Neural cell (in vitro differentiated cells): ENCODE measurements around the gene RAP2A. TPM values are rescaled to one million over a fixed set of nuclear protein-coding genes. Genes with fewer than 3 reads are reported as not detected.

Experiments
- H2AFZ ChIP-seq: fragments of 200-600, 300-800 bp; sonication (generic), shearing (Covaris generic); 2 replicates; pipeline ENCODE4 v1.6.0; 2014; ENCODE audit warnings: low read depth, mild to moderate bottlenecking, antibody characterized with exemption, low read length, moderate library complexity
- H3F3A ChIP-seq: fragments of 200-600 bp; shearing (Covaris generic); 2 replicates; pipeline ENCODE4 v1.6.1; 2016; ENCODE audit warnings: mild to moderate bottlenecking, moderate library complexity, mixed read lengths, antibody characterized with exemption, low read length; ENCODE audit not compliant: insufficient read depth, poor library complexity, severe bottlenecking
- H3K27ac ChIP-seq: fragments of 200-600, 300-800 bp; sonication (generic), shearing (Covaris generic); 2 replicates; pipeline ENCODE4 v1.5.1; 2014; ENCODE audit warnings: mild to moderate bottlenecking, low read length, moderate library complexity
- H3K27me3 ChIP-seq: fragments of 300-800, 200-600 bp; sonication (generic), shearing (Covaris generic); 2 replicates; pipeline ENCODE4 v1.6.0; 2014; ENCODE audit warnings: mild to moderate bottlenecking, low read depth, low read length, moderate library complexity; ENCODE audit not compliant: insufficient read depth
- H3K36me3 ChIP-seq: fragments of 300-800, 200-600 bp; sonication (generic), shearing (Covaris generic); 2 replicates; pipeline ENCODE4 v1.5.1; 2014; ENCODE audit warnings: mild to moderate bottlenecking, antibody characterized with exemption, low read length, moderate library complexity; ENCODE audit not compliant: insufficient read depth
- H3K4me2 ChIP-seq: fragments of 300-800, 200-600 bp; sonication (generic), shearing (Covaris generic); 2 replicates; pipeline ENCODE4 v1.6.0; 2014; ENCODE audit warnings: mild to moderate bottlenecking, low read length
- H3K4me3 ChIP-seq: fragments of 300-800, 200-600 bp; sonication (generic), shearing (Covaris generic); 2 replicates; pipeline ENCODE4 v1.5.1; 2014; ENCODE audit warnings: mild to moderate bottlenecking, low read length, moderate library complexity
- H3K79me2 ChIP-seq: fragments of 200-600 bp; shearing (Covaris generic); replicated peaks from 2 replicates; pipeline ENCODE4 v1.6.0; 2014; ENCODE audit warnings: mild to moderate bottlenecking, low read length, moderate library complexity; ENCODE audit not compliant: insufficient read depth
- H3K9ac ChIP-seq: fragments of 300-800, 200-600 bp; sonication (generic), shearing (Covaris generic); 2 replicates; pipeline ENCODE4 v1.6.1; 2016; ENCODE audit warnings: mild to moderate bottlenecking, low read length, mixed read lengths
- H3K9me2 ChIP-seq: fragments of 200-600 bp; shearing (Covaris generic); 2 replicates; pipeline ENCODE4 v1.6.1; 2016; ENCODE audit warnings: mild to moderate bottlenecking, low read length, mixed read lengths; ENCODE audit not compliant: insufficient read depth
- H3K9me3 ChIP-seq: fragments of 200-600, 300-800 bp; sonication (generic), shearing (Covaris generic); 2 replicates; pipeline ENCODE4 v1.6.1; 2016; ENCODE audit warnings: mild to moderate bottlenecking, mixed run types, low read length, moderate library complexity, mixed read lengths
- H4K20me1 ChIP-seq: fragments of 200-600 bp; shearing (Covaris generic); 2 replicates; pipeline ENCODE4 v1.6.1; 2016; ENCODE audit warnings: mild to moderate bottlenecking, mixed run types; ENCODE audit not compliant: insufficient read depth
- CTCF ChIP-seq: fragments of 450-650 bp; IDR thresholded peaks from 2 replicates; pipeline ENCODE4 v1.5.1; 2014; ENCODE audit warnings: antibody characterized with exemption, mild to moderate bottlenecking, moderate library complexity; ENCODE audit not compliant: poor library complexity, severe bottlenecking
- EP300 ChIP-seq: fragments of 450-650 bp; conservative IDR thresholded peaks from 2 replicates; pipeline ENCODE4 v1.6.1; 2014; ENCODE audit warnings: antibody characterized with exemption, mild to moderate bottlenecking, moderate library complexity; ENCODE audit not compliant: poor library complexity, severe bottlenecking
- EZH2 ChIP-seq: fragments of 200-600, 300-800 bp; shearing (Covaris generic), sonication (generic); IDR thresholded peaks from 2 replicates; pipeline ENCODE4 v1.6.1; 2014; ENCODE audit warnings: antibody characterized with exemption, low read length, borderline replicate concordance, mild to moderate bottlenecking; ENCODE audit not compliant: insufficient read depth, poor library complexity, severe bottlenecking
- MXI1 ChIP-seq: fragments of 450-650 bp; conservative IDR thresholded peaks from 2 replicates; pipeline ENCODE4 v1.6.1; 2014; ENCODE audit warnings: antibody characterized with exemption, mild to moderate bottlenecking; ENCODE audit not compliant: poor library complexity, severe bottlenecking
- POLR2AphosphoS5 ChIP-seq: IDR thresholded peaks from 2 replicates; pipeline ENCODE4 v1.6.1; 2012
- RAD21 ChIP-seq: fragments of 450-650 bp; conservative IDR thresholded peaks from 2 replicates; pipeline ENCODE4 v1.6.1; 2014; ENCODE audit warnings: antibody characterized with exemption, mild to moderate bottlenecking, moderate library complexity
- REST ChIP-seq: IDR thresholded peaks from 2 replicates; pipeline ENCODE4 v1.6.1; 2012; ENCODE audit warnings: borderline replicate concordance
- SMC3 ChIP-seq: fragments of 450-650 bp; conservative IDR thresholded peaks from 2 replicates; pipeline ENCODE4 v1.6.1; 2014; ENCODE audit warnings: antibody characterized with exemption, mild to moderate bottlenecking, moderate library complexity; ENCODE audit not compliant: poor library complexity
- TAF1 ChIP-seq: IDR thresholded peaks from 2 replicates; pipeline ENCODE4 v1.6.1; 2012; ENCODE audit warnings: low read depth
- polyA plus RNA-seq: library from polyadenylated mRNA; depleted of rRNA; stranded (reverse); fragments of >200 nt; gene quantifications from 2 replicates; pipeline ENCODE4 v1.2.3, GENCODE V29; 2014

Gene RAP2A
- polyA plus RNA-seq, 1 donor from 2014 or later = 55.3 TPM

GRCh38 chr13:97408938-97409337, 25.0 kb upstream of the RAP2A start:
- TF ChIP-seq POLR2AphosphoS5 (no peak), EP300 (no peak), RAD21 (no peak), EZH2 (no peak), REST (no peak)
- no peaks in the 10 kb centered on the region for H3K36me3 ChIP-seq
- H3K27ac ChIP-seq = no peak overlapping the region
- H3K79me2 ChIP-seq = no peaks in the 10 kb centered on the region
- no peaks in the 10 kb centered on the region for H3K9me3 ChIP-seq
- no peak overlapping the region for H3K4me2 ChIP-seq
- H2AFZ ChIP-seq = no peak overlapping the region
- H3K4me3 ChIP-seq = no peak overlapping the region
- H3F3A ChIP-seq = no peaks in the 10 kb centered on the region
- no peaks in the 10 kb centered on the region for H3K9me2 ChIP-seq
- no peaks in the 10 kb centered on the region for H3K27me3 ChIP-seq
- no peak overlapping the region for H3K9ac ChIP-seq
- no peaks in the 10 kb centered on the region for H4K20me1 ChIP-seq

GRCh38 chr13:97411984-97412383, 22.0 kb upstream of the RAP2A start:
- Histone ChIP-seq H3K27me3 (no peaks in the 10 kb centered on the region), H2AFZ (no peak overlapping the region), H3F3A (no peaks in the 10 kb centered on the region), H3K79me2 (no peaks in the 10 kb centered on the region), H3K4me3 (no peak overlapping the region), H3K27ac (no peak overlapping the region), H3K4me2 (no peak overlapping the region), H3K9ac (no peak overlapping the region), H3K9me2 (no peaks in the 10 kb centered on the region), H3K36me3 (no peaks in the 10 kb centered on the region), H4K20me1 (no peaks in the 10 kb centered on the region), H3K9me3 (no peaks in the 10 kb centered on the region)
- no peak for TF ChIP-seq MXI1

- H3K27ac ChIP-seq = peak overlapping the region; percentile 21
- H3K9me3 ChIP-seq = no peaks in the 10 kb centered on the region
- H4K20me1 ChIP-seq = no peaks in the 10 kb centered on the region
These were observed 20.3 kb upstream of the RAP2A start for GRCh38 chr13:97413694-97414093.

More at GRCh38 chr13:97413694-97414093, 20.3 kb upstream of the RAP2A start:
- Histone ChIP-seq H3K36me3 (no peaks in the 10 kb centered on the region), H3K79me2 (no peaks in the 10 kb centered on the region), H3K9ac (no peak overlapping the region), H3K27me3 (no peaks in the 10 kb centered on the region), H3K4me2 (no peak overlapping the region), H3F3A (no peaks in the 10 kb centered on the region), H3K9me2 (no peaks in the 10 kb centered on the region), H2AFZ (no peak overlapping the region), H3K4me3 (no peak overlapping the region)
- TF ChIP-seq EZH2 = no peak
- TF ChIP-seq MXI1 = no peak
- TF ChIP-seq TAF1 = no peak
- peak; percentile 53 for TF ChIP-seq POLR2AphosphoS5
- no peak for TF ChIP-seq RAD21
- no peak for TF ChIP-seq EP300
- peak; percentile 59 for TF ChIP-seq REST
- TF ChIP-seq SMC3 = no peak
- no peak for TF ChIP-seq CTCF
